Tibial nerve (tissue), 3 donors: ENCODE results near the gene AFAP1L2.

ENCODE experiments used
- CTCF ChIP-seq, 5 experiments: fragments of 200-600 bp in 3 of 5; fragments of 450-650 bp in 2 of 5; sonication (generic) in 3 of 5; IDR thresholded peaks; one replicate each; pipeline ENCODE4 v1.5.1; 2016 to 2019; ENCODE audit warnings: antibody characterized with exemption in 5 of 5, mild to moderate bottlenecking in 3 of 5, moderate library complexity in 2 of 5
- POLR2A ChIP-seq, 2 donors: fragments of 450-650 bp; IDR thresholded peaks; one replicate each; pipeline ENCODE4 v1.6.1; 2017; ENCODE audit warnings: antibody characterized with exemption in 2 of 2, mild to moderate bottlenecking in 2 of 2, moderate library complexity in 2 of 2

- TF ChIP-seq CTCF (IDR thresholded peaks at IDR 0.05) (no peak), POLR2A (IDR thresholded peaks at IDR 0.05) (no peak)
These were observed 3.0 kb downstream of the AFAP1L2 start for GRCh38 chr10:114401195-114401791.
